Neural cell (in vitro differentiated cells): ENCODE data around the gene SESN2. TPM values are rescaled to one million over a fixed set of nuclear protein-coding genes. Genes with fewer than 3 reads are reported as not detected.

Source experiments
- H2AFZ ChIP-seq: fragments of 200-600, 300-800 bp; sonication (generic), shearing (Covaris generic); 2 replicates; pipeline ENCODE4 v1.6.0; 2014; ENCODE audit warnings: low read depth, mild to moderate bottlenecking, antibody characterized with exemption, low read length, moderate library complexity
- H3F3A ChIP-seq: fragments of 200-600 bp; shearing (Covaris generic); 2 replicates; pipeline ENCODE4 v1.6.1; 2016; ENCODE audit warnings: mild to moderate bottlenecking, moderate library complexity, mixed read lengths, antibody characterized with exemption, low read length; ENCODE audit not compliant: insufficient read depth, poor library complexity, severe bottlenecking
- H3K27ac ChIP-seq: fragments of 200-600, 300-800 bp; sonication (generic), shearing (Covaris generic); 2 replicates; pipeline ENCODE4 v1.5.1; 2014; ENCODE audit warnings: mild to moderate bottlenecking, low read length, moderate library complexity
- H3K27me3 ChIP-seq: fragments of 300-800, 200-600 bp; sonication (generic), shearing (Covaris generic); 2 replicates; pipeline ENCODE4 v1.6.0; 2014; ENCODE audit warnings: mild to moderate bottlenecking, low read depth, low read length, moderate library complexity; ENCODE audit not compliant: insufficient read depth
- H3K36me3 ChIP-seq: fragments of 300-800, 200-600 bp; sonication (generic), shearing (Covaris generic); 2 replicates; pipeline ENCODE4 v1.5.1; 2014; ENCODE audit warnings: mild to moderate bottlenecking, antibody characterized with exemption, low read length, moderate library complexity; ENCODE audit not compliant: insufficient read depth
- H3K4me2 ChIP-seq: fragments of 300-800, 200-600 bp; sonication (generic), shearing (Covaris generic); 2 replicates; pipeline ENCODE4 v1.6.0; 2014; ENCODE audit warnings: mild to moderate bottlenecking, low read length
- H3K4me3 ChIP-seq: fragments of 300-800, 200-600 bp; sonication (generic), shearing (Covaris generic); 2 replicates; pipeline ENCODE4 v1.5.1; 2014; ENCODE audit warnings: mild to moderate bottlenecking, low read length, moderate library complexity
- H3K79me2 ChIP-seq: fragments of 200-600 bp; shearing (Covaris generic); replicated peaks from 2 replicates; pipeline ENCODE4 v1.6.0; 2014; ENCODE audit warnings: mild to moderate bottlenecking, low read length, moderate library complexity; ENCODE audit not compliant: insufficient read depth
- H3K9ac ChIP-seq: fragments of 300-800, 200-600 bp; sonication (generic), shearing (Covaris generic); 2 replicates; pipeline ENCODE4 v1.6.1; 2016; ENCODE audit warnings: mild to moderate bottlenecking, low read length, mixed read lengths
- H3K9me2 ChIP-seq: fragments of 200-600 bp; shearing (Covaris generic); 2 replicates; pipeline ENCODE4 v1.6.1; 2016; ENCODE audit warnings: mild to moderate bottlenecking, low read length, mixed read lengths; ENCODE audit not compliant: insufficient read depth
- H3K9me3 ChIP-seq: fragments of 200-600, 300-800 bp; sonication (generic), shearing (Covaris generic); 2 replicates; pipeline ENCODE4 v1.6.1; 2016; ENCODE audit warnings: mild to moderate bottlenecking, mixed run types, low read length, moderate library complexity, mixed read lengths
- H4K20me1 ChIP-seq: fragments of 200-600 bp; shearing (Covaris generic); 2 replicates; pipeline ENCODE4 v1.6.1; 2016; ENCODE audit warnings: mild to moderate bottlenecking, mixed run types; ENCODE audit not compliant: insufficient read depth
- CTCF ChIP-seq: fragments of 450-650 bp; IDR thresholded peaks from 2 replicates; pipeline ENCODE4 v1.5.1; 2014; ENCODE audit warnings: antibody characterized with exemption, mild to moderate bottlenecking, moderate library complexity; ENCODE audit not compliant: poor library complexity, severe bottlenecking
- EP300 ChIP-seq: fragments of 450-650 bp; conservative IDR thresholded peaks from 2 replicates; pipeline ENCODE4 v1.6.1; 2014; ENCODE audit warnings: antibody characterized with exemption, mild to moderate bottlenecking, moderate library complexity; ENCODE audit not compliant: poor library complexity, severe bottlenecking
- EZH2 ChIP-seq: fragments of 200-600, 300-800 bp; shearing (Covaris generic), sonication (generic); IDR thresholded peaks from 2 replicates; pipeline ENCODE4 v1.6.1; 2014; ENCODE audit warnings: antibody characterized with exemption, low read length, borderline replicate concordance, mild to moderate bottlenecking; ENCODE audit not compliant: insufficient read depth, poor library complexity, severe bottlenecking
- MXI1 ChIP-seq: fragments of 450-650 bp; conservative IDR thresholded peaks from 2 replicates; pipeline ENCODE4 v1.6.1; 2014; ENCODE audit warnings: antibody characterized with exemption, mild to moderate bottlenecking; ENCODE audit not compliant: poor library complexity, severe bottlenecking
- POLR2AphosphoS5 ChIP-seq: IDR thresholded peaks from 2 replicates; pipeline ENCODE4 v1.6.1; 2012
- RAD21 ChIP-seq: fragments of 450-650 bp; conservative IDR thresholded peaks from 2 replicates; pipeline ENCODE4 v1.6.1; 2014; ENCODE audit warnings: antibody characterized with exemption, mild to moderate bottlenecking, moderate library complexity
- REST ChIP-seq: IDR thresholded peaks from 2 replicates; pipeline ENCODE4 v1.6.1; 2012; ENCODE audit warnings: borderline replicate concordance
- SMC3 ChIP-seq: fragments of 450-650 bp; conservative IDR thresholded peaks from 2 replicates; pipeline ENCODE4 v1.6.1; 2014; ENCODE audit warnings: antibody characterized with exemption, mild to moderate bottlenecking, moderate library complexity; ENCODE audit not compliant: poor library complexity
- TAF1 ChIP-seq: IDR thresholded peaks from 2 replicates; pipeline ENCODE4 v1.6.1; 2012; ENCODE audit warnings: low read depth
- polyA plus RNA-seq: library from polyadenylated mRNA; depleted of rRNA; stranded (reverse); fragments of >200 nt; gene quantifications from 2 replicates; pipeline ENCODE4 v1.2.3, GENCODE V29; 2014

The SESN2 gene
- polyA plus RNA-seq, 1 donor from 2014 or later = 9.3 TPM

- Histone ChIP-seq H3K36me3 (no peaks in the 10 kb centered on the region), H3K4me2 (no peak overlapping the region), H3K9ac (no peak overlapping the region), H2AFZ (no peak overlapping the region), H3K9me2 (no peaks in the 10 kb centered on the region), H4K20me1 (no peaks in the 10 kb centered on the region), H3F3A (no peaks in the 10 kb centered on the region), H3K4me3 (no peak overlapping the region), H3K9me3 (no peaks in the 10 kb centered on the region), H3K27me3 (no peaks in the 10 kb centered on the region), H3K27ac (no peak overlapping the region), H3K79me2 (peaks cover 17% of the 10 kb centered on the region)
- TF ChIP-seq EZH2 (no peak), RAD21 (no peak), CTCF (no peak), SMC3 (no peak), REST (no peak), POLR2AphosphoS5 (no peak), EP300 (no peak), MXI1 (no peak), TAF1 (no peak)
Measured at GRCh38 chr1:28240024-28240423, 19.3 kb upstream of the SESN2 start.

GRCh38 chr1:28241638-28242241 is 17.6 kb upstream of the SESN2 start:
- no peak overlapping the region for H2AFZ ChIP-seq
- H3K79me2 ChIP-seq = peaks cover 10% of the 10 kb centered on the region
- H3K9me2 ChIP-seq = no peaks in the 10 kb centered on the region
- no peak overlapping the region for H3K4me2 ChIP-seq
- H3K36me3 ChIP-seq = no peaks in the 10 kb centered on the region
- no peaks in the 10 kb centered on the region for H3K27me3 ChIP-seq
- no peaks in the 10 kb centered on the region for H3K9me3 ChIP-seq
- H3F3A ChIP-seq = no peaks in the 10 kb centered on the region
- H4K20me1 ChIP-seq = no peaks in the 10 kb centered on the region
- H3K9ac ChIP-seq = no peak overlapping the region
- no peak overlapping the region for H3K27ac ChIP-seq
- TF ChIP-seq MXI1 (no peak), POLR2AphosphoS5 (no peak), SMC3 (no peak), EP300 (no peak), RAD21 (no peak), REST (no peak), TAF1 (no peak), EZH2 (no peak), CTCF (no peak)
- no peak overlapping the region for H3K4me3 ChIP-seq
